AG08396 (cell line): ENCODE data around the gene SLC13A4.
"Not testable (repeated sequence)": the region's sequence is repeated elsewhere in the genome, so short reads cannot be mapped to it uniquely, and the experiment has no call there.

Experiments
- DNase-seq: peaks from one replicate; pipeline ENCODE4 v3.0.0; 2012; ENCODE audit warnings: low spot score, mixed read lengths

SLC13A4 gene

GRCh38 chr7:135753616-135754413 lies 25.8 kb upstream of the SLC13A4 start:
- no peak for DNase-seq

DNA sequence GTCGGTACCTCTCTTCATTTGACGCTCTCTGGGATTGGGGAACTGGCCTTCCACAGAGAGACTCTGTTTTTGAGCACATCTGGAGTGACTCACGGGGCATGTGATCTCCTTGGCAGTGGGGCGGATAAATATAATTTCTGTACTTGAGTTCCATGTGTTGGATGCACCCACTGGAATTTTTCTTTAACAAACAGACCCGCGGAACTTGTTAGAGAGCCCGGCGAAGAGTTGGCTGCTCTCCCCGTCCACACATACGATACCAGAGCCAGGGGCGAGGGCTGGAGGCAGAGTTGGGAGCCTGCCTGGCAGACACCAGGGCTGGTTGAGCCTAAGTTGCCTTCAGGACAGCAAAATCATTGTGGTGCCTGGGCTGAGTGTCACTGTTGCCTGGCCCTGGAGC lies 20.8 kb upstream of the SLC13A4 start, which contains the start of gene FAM180A:
TSS of gene FAM180A (minus strand) at position 44 of the 400 bp plus-strand sequence. CDS start 233 bp downstream, outside the sequence.
- DNase-seq = peak; percentile 76

GRCh38 chr7:135747366-135747765 lies 19.4 kb upstream of the SLC13A4 start:
- no peak for DNase-seq

DNA sequence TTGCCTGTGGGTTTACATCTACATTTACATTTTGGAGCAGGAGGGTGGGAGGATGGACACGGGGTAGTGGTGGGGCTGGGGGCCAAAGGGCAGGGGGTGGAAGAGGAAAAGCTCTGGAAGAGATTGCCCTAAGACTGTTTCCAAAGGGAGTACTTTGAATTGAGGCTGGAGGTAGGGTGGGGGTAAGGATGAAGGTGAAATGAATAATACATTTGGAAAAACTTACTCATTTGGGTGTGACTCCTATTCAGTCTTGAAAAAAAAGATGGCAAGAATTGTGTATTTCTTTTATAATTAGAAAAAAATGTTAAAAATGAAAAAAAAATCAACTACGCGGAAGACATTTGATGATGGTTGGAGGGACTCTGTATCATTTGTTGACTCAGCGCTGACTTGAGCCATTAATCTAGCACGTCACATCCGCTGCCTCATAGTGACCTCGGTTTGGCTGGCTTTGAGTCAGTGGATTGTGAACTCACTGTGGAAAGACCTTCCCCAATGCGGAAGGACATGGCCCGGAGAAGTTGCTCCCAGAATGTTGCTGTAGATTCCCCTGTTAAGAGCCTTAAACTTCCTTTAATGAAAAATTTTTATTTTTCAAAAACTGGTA lies 17.8 kb upstream of the SLC13A4 start:
- peak; percentile 85 for DNase-seq

GRCh38 chr7:135744938-135745702 lies 17.1 kb upstream of the SLC13A4 start:
- peak; percentile 32 for DNase-seq

GRCh38 chr7:135743907-135744731 lies 16.1 kb upstream of the SLC13A4 start:
- DNase-seq = no peak

GRCh38 chr7:135742371-135742770 lies 14.4 kb upstream of the SLC13A4 start:
- DNase-seq = no peak

GRCh38 chr7:135741905-135742304 lies 13.9 kb upstream of the SLC13A4 start:
- DNase-seq = no peak

DNA sequence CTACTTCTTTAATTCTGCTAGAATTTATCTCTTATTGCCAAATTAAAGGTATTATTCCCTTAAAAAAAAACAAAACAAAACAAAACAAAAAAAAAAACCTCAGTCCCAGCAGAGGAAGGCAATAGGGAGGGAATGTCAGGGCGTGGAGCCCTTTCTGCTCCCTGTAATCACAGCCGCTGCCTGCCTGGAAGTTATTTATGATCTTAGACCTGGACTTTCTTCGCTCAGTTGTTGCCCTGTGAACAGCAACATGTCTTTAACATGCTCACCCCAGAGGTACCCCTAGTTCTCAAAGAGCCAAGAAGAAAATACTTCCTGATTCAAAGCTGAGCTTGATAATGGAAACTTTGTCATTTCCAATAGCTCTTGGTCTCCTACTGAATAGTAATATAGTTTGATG lies 12.9 kb upstream of the SLC13A4 start:
- no peak for DNase-seq

GRCh38 chr7:135737306-135737647 lies 9.3 kb upstream of the SLC13A4 start:
- DNase-seq = not testable (repeated sequence)

DNA sequence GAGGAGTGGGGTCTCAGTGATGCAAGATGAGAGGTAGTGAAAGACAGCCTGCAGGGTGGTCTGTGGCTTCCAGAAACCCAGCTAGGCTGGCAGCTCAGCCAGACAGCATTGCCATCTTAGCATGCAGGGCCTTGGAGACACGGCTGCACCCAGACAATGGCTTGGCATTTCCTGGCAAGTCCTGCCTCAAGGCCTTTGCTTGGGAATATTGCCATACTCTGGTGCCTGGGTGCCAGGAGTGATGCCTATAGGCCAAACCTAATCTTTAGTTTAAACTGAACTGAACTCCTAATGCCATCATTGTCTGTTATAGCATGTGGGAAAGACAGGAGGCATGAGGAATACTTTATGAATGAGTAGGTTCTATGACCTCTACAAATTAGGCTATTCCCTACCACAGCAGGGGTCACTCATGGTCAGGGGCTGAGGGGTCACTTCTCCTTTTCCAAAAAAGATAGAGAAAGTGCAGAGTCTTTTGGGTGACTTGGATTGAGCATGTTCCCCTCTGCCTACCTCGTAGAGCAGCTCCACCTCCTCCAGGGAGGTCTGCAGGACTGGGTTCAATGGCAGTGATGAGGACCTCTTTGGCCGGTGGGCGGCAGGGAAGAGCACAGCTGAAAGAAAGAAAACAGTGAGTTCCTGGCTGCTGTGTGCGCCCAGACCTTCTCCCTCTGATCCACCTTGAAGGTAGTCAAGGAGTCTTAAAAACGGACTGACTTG lies 8.8 kb upstream of the SLC13A4 start:
- DNase-seq = no peak

- DNase-seq = no peak
These were observed 6.3 kb upstream of the SLC13A4 start for GRCh38 chr7:135734343-135734689.

DNA sequence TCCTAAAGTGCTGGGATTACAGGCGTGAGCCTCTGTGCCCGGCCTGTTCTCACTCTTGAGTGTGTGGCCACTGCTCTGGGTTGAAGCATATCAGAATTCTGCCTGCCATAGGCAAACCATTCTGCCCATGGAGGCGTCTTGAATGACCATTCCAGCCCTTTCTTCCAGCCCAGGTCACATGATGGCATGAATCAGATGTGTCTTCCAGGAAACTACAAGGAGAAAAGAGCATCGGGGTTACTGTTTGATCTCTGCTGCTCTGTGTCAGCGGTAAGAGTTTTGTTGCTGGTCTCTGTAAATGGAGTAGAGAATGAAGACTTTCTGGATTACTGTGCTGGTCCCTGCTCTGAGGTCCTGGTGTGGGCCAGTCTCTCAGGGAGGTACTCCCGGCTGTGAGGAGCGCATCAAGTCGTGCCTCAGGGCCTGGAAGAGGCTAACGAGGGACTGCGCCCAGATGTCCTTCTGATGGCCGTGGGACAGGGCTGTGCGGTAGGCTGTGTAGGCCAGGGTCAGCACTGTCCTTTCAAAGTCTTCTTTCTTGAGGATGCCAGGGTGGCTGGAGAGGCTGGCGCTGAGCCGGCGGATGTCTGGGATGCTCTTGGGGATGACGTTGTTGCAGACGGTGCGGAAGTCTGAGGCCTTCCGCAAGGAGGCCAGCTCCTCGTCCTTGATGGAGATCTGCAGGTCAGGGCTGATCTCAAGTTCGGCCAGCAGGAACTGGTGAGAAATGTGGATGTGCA lies 5.8 kb upstream of the SLC13A4 start:
- no peak for DNase-seq

DNA sequence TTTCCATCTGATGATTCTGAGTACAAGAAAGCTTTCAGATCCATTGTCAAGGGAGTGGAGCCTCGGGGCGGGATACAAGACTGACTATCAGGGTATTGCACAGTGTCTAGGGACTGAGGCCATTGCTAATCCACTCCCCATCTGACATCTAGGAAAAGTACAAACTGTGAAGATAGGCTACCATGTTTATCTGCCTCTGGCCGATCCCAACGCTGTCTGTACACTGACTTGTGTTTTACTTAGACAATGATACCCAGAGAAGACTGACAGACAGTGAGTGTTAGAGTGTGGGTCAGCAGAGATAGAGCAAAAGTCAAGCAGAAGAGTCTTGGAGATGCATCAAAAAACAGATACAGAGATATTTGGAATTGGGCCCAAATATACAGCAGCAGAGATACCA lies 3.1 kb upstream of the SLC13A4 start:
- DNase-seq = no peak

DNA sequence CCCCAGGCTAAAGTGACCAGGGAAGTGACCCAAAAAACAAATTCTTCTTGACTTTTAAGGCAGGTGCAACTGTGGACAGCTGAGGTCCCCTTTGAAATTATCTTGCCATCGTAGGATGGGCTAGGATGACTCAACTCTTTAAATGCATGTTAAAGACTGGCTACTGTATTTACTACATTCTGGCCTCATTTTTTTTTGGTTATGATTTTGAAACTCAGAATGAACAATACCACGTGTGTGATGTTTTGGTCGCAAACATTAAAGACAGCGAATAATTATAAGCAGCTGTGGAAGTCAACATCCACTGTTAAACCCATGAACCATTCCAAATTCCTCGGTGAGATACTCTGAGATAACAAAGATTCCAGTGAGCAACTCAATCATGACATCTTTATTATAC lies 1.2 kb upstream of the SLC13A4 start:
- no peak for DNase-seq

GRCh38 chr7:135726911-135727673 lies 894 bp downstream of the SLC13A4 start:
- DNase-seq = no peak

- no peak for DNase-seq
These were observed 1.7 kb downstream of the SLC13A4 start for GRCh38 chr7:135726276-135726788.

- no peak for DNase-seq
These were observed 4.6 kb downstream of the SLC13A4 start for GRCh38 chr7:135723411-135723810.

- DNase-seq = no peak
These were observed 6.7 kb downstream of the SLC13A4 start for GRCh38 chr7:135721198-135721820.
